ENCODE measurements around the gene SERTM1.

DNA sequence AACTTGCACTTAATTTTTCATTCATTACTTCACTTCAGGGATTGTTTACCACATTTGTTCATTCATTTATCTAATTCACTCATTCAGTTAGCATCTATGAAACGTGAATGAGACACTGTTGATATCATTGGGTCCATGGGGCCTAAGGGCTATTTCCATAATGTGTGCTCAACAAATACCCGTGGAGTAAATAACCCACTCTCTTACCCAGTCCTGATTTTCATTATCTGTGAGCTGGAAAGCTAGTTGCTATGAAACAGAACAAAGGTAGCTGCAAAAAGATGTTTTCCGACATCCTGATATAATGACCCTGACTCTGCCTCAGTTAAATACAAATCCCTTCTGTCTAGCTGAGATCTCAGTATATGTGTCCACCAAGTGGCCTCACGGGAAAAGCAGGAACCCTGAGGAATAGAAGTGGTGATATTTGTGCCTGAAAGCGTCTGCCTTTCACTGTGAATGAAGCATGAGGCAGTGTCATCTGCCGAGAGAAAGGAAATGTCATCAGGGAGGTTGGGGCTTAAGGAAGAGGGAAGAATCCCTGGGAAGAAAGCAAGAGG, 63.8 kb downstream of the SERTM1 start:
- TF ChIP-seq, protein P1, sequence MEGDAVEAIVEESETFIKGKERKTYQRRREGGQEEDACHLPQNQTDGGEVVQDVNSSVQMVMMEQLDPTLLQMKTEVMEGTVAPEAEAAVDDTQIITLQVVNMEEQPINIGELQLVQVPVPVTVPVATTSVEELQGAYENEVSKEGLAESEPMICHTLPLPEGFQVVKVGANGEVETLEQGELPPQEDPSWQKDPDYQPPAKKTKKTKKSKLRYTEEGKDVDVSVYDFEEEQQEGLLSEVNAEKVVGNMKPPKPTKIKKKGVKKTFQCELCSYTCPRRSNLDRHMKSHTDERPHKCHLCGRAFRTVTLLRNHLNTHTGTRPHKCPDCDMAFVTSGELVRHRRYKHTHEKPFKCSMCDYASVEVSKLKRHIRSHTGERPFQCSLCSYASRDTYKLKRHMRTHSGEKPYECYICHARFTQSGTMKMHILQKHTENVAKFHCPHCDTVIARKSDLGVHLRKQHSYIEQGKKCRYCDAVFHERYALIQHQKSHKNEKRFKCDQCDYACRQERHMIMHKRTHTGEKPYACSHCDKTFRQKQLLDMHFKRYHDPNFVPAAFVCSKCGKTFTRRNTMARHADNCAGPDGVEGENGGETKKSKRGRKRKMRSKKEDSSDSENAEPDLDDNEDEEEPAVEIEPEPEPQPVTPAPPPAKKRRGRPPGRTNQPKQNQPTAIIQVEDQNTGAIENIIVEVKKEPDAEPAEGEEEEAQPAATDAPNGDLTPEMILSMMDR (IDR thresholded peaks at IDR 0.05): no peak
- TF ChIP-seq POLR2A (IDR thresholded peaks at IDR 0.05): no peak
